Aorta (tissue), 5 donors: ENCODE data around the gene ACBD6. TPM values are rescaled to one million over a fixed set of nuclear protein-coding genes. Genes with fewer than 3 reads are reported as not detected.
A peak's percentile ranks its signal among the peaks of the same experiment; 100 is the strongest.

Experiments used
- ATAC-seq: fragments of 200-7000 bp; cut with Tn5 transposase; one replicate; pipeline ENCODE4 v1.9.1; 2022; ENCODE audit warnings: moderate library complexity; ENCODE audit not compliant: low FRiP score
- DNase-seq, 2 donors: peaks; one replicate each; pipeline ENCODE4 v3.0.0-alpha.2; 2020
- H3K27ac ChIP-seq, 2 donors: one replicate each; pipeline ENCODE4 v1.5.1; 2013; ENCODE audit warnings: low read length in 2 of 2, mild to moderate bottlenecking in 2 of 2, moderate library complexity in 2 of 2, control low read depth in 1 of 2, inconsistent platforms in 1 of 2, low read depth in 1 of 2
- H3K27me3 ChIP-seq, 2 donors: one replicate each; pipeline ENCODE4 v1.6.1; 2013; ENCODE audit warnings: control low read depth in 1 of 2, low read length in 1 of 2, mild to moderate bottlenecking in 1 of 2, moderate library complexity in 1 of 2; ENCODE audit not compliant: insufficient read depth in 2 of 2, control insufficient read depth in 1 of 2
- H3K36me3 ChIP-seq, 2 donors: one replicate each; pipeline ENCODE4 v1.6.1; 2013; ENCODE audit warnings: control low read depth in 1 of 2, low read length in 1 of 2, mild to moderate bottlenecking in 1 of 2; ENCODE audit not compliant: insufficient read depth in 2 of 2, control insufficient read depth in 1 of 2
- H3K4me1 ChIP-seq, 2 donors: one replicate each; pipeline ENCODE4 v1.6.1; 2013; ENCODE audit warnings: low read length in 2 of 2, control low read depth in 1 of 2, mild to moderate bottlenecking in 1 of 2, moderate library complexity in 1 of 2; ENCODE audit not compliant: insufficient read depth in 2 of 2, control insufficient read depth in 1 of 2
- H3K4me3 ChIP-seq, 2 donors: one replicate each; pipeline ENCODE4 v1.5.1; 2013; ENCODE audit warnings: low read length in 2 of 2, control low read depth in 1 of 2, mild to moderate bottlenecking in 1 of 2
- H3K9me3 ChIP-seq: one replicate; pipeline ENCODE4 v1.6.1; 2013; ENCODE audit warnings: mild to moderate bottlenecking, low read length; ENCODE audit not compliant: control insufficient read depth
- WGBS, 2 donors: extraction: QIAGEN DNeasy Blood & Tissue Kit; methylation state at CpG; one replicate each; pipeline ENCODE4 v1.1.7; 2013; 5-methylcytosine and 5-hydroxymethylcytosine counted together
- intact Hi-C, 2 donors: fragments of 100-400 bp; cut with DNase I; formaldehyde crosslinking; loops; one replicate each; pipeline versions ENCODE4 v1.14.2 to v1.15.0; 2022
- polyA plus RNA-seq, 2 donors: library from polyadenylated mRNA; stranded (reverse); fragments of 200-250 nt; gene quantifications; one replicate each; pipeline ENCODE4 v1.2.3, GENCODE V29; 2013
- total RNA-seq, 2 donors: library from RNA; stranded (reverse); fragmentation: NEBNext Ultra II Directional; extraction: Animal tissue kit (Norgen Biotek cat#: 25700); gene quantifications; one replicate each; pipeline ENCODE4 v1.2.1, GENCODE V29; 2021
- donor health status: healthy with polysubstance abuse.
- donor health status: Bipolar disorder and iron deficiency.
- donor health status: DM: no; HTN: no; CAD: no.
- donor health status: DM: no; HTN: no; CAD: no.
- donor health status: DM: yes; HTN: yes; CAD: no.

The ACBD6 gene
- total and polyA plus RNA-seq, 4 donors: 27.7 to 53.1 (median 30.8) TPM

- no peaks in the 10 kb centered on the region for H3K4me1 ChIP-seq
- no peaks in the 10 kb centered on the region for H3K36me3 ChIP-seq
- DNase-seq (no peak), ATAC-seq (no peak)
- H3K27ac ChIP-seq: no peak overlapping the region
- H3K27me3 ChIP-seq: no peaks in the 10 kb centered on the region
- 59 to 65% methylated on average over 8 of the region's 8 CpGs for WGBS, 2 donors
- H3K9me3 ChIP-seq: no peaks in the 10 kb centered on the region
- intact Hi-C loops: no loop called here
- no peak overlapping the region for H3K4me3 ChIP-seq
Observed at GRCh38 chr1:180505732-180506335, 3.5 kb upstream of the ACBD6 start.

- Histone ChIP-seq H3K4me3 (no peak overlapping the region), H3K4me1 (no peaks in the 10 kb centered on the region), H3K27ac (no peak overlapping the region), H3K9me3 (no peaks in the 10 kb centered on the region), H3K27me3 (no peaks in the 10 kb centered on the region), H3K36me3 (no peaks in the 10 kb centered on the region)
- intact Hi-C loops: no loop called here
- DNase-seq (no peak), ATAC-seq (no peak)
- 78 to 86% methylated on average over 3 of the region's 3 CpGs for WGBS, 2 donors
Observed at GRCh38 chr1:180504186-180504585, 1.8 kb upstream of the ACBD6 start.

GRCh38 chr1:180503280-180503862 is 994 bp upstream of the ACBD6 start:
- Histone ChIP-seq H3K9me3 (no peaks in the 10 kb centered on the region), H3K27ac (no peak overlapping the region), H3K4me1 (no peaks in the 10 kb centered on the region), H3K27me3 (no peaks in the 10 kb centered on the region), H3K36me3 (no peaks in the 10 kb centered on the region), H3K4me3 (peak overlapping the region; percentile 52 to 56)
- intact Hi-C loops: no loop called here
- DNase-seq (no peak), ATAC-seq (no peak)
- 18 to 20% methylated on average over 8 of the region's 8 CpGs for WGBS, 2 donors

GRCh38 chr1:180501865-180502360 is 464 bp downstream of the ACBD6 start:
- H3K4me3 ChIP-seq: peak overlapping the region; percentile 52 to 56
- no peak for ATAC-seq
- H3K27me3 ChIP-seq: no peaks in the 10 kb centered on the region
- H3K27ac ChIP-seq: peak overlapping the region in 1 of 2 donors; percentile 59
- WGBS, 2 donors: 0 to 1% methylated on average over 18 of the region's 18 CpGs
- peaks cover 0 to 2% of the 10 kb centered on the region in 2 donors for H3K4me1 ChIP-seq
- DNase-seq: no peak
- H3K36me3 ChIP-seq: no peaks in the 10 kb centered on the region
- intact Hi-C loops: no loop called here
- H3K9me3 ChIP-seq: no peaks in the 10 kb centered on the region

GRCh38 chr1:180500689-180501088 is 1.7 kb downstream of the ACBD6 start:
- Histone ChIP-seq H3K36me3 (no peaks in the 10 kb centered on the region), H3K27me3 (no peaks in the 10 kb centered on the region), H3K9me3 (no peaks in the 10 kb centered on the region), H3K27ac (no peak overlapping the region), H3K4me1 (peaks cover 0 to 2% of the 10 kb centered on the region in 2 donors), H3K4me3 (no peak overlapping the region)
- ATAC-seq (no peak), DNase-seq (no peak)
- WGBS, 2 donors: 82 to 87% methylated on average over 2 of the region's 2 CpGs
- intact Hi-C loops: no loop called here

GRCh38 chr1:180498594-180498993 is 3.8 kb downstream of the ACBD6 start:
- H3K27me3 ChIP-seq: no peaks in the 10 kb centered on the region
- no peaks in the 10 kb centered on the region for H3K36me3 ChIP-seq
- 95% methylated on average over 4 of the region's 4 CpGs for WGBS, 2 donors
- H3K4me3 ChIP-seq: no peak overlapping the region
- no peak overlapping the region for H3K27ac ChIP-seq
- no peak for DNase-seq
- H3K9me3 ChIP-seq: no peaks in the 10 kb centered on the region
- intact Hi-C loops: no loop called here
- no peak for ATAC-seq
- H3K4me1 ChIP-seq: peaks cover 0 to 2% of the 10 kb centered on the region in 2 donors

GRCh38 chr1:180497826-180498225 is 4.6 kb downstream of the ACBD6 start:
- WGBS, 2 donors: 64 to 69% methylated on average over 3 of the region's 3 CpGs
- DNase-seq: no peak
- Histone ChIP-seq H3K27ac (no peak overlapping the region), H3K4me1 (peaks cover 0 to 2% of the 10 kb centered on the region in 2 donors), H3K27me3 (no peaks in the 10 kb centered on the region), H3K36me3 (no peaks in the 10 kb centered on the region), H3K9me3 (no peaks in the 10 kb centered on the region), H3K4me3 (no peak overlapping the region)
- ATAC-seq: no peak
- intact Hi-C loops: no loop called here

- ATAC-seq (no peak), DNase-seq (no peak)
- Histone ChIP-seq H3K36me3 (no peaks in the 10 kb centered on the region), H3K9me3 (no peaks in the 10 kb centered on the region), H3K27me3 (no peaks in the 10 kb centered on the region), H3K27ac (no peak overlapping the region), H3K4me3 (no peak overlapping the region), H3K4me1 (peaks cover 0 to 2% of the 10 kb centered on the region in 2 donors)
- WGBS, 2 donors: 68 to 70% methylated on average over 2 of the region's 2 CpGs
- intact Hi-C loops: no loop called here
Observed at GRCh38 chr1:180494370-180494769, 8.0 kb downstream of the ACBD6 start.

GRCh38 chr1:180489976-180490375 is 12.4 kb downstream of the ACBD6 start:
- H3K4me3 ChIP-seq: no peak overlapping the region
- no peaks in the 10 kb centered on the region for H3K36me3 ChIP-seq
- H3K27ac ChIP-seq: no peak overlapping the region
- intact Hi-C loops: loop anchor here in 1 of 2 donors (10.0 kb wide), 1 partner anchor 305 kb away; no protein-coding TSS in a partner anchor
- no peaks in the 10 kb centered on the region for H3K9me3 ChIP-seq
- no peaks in the 10 kb centered on the region for H3K4me1 ChIP-seq
- H3K27me3 ChIP-seq: no peaks in the 10 kb centered on the region
- no peak for DNase-seq
- ATAC-seq: no peak
